ENCODE measurements around the gene CTNND2.

DNA sequence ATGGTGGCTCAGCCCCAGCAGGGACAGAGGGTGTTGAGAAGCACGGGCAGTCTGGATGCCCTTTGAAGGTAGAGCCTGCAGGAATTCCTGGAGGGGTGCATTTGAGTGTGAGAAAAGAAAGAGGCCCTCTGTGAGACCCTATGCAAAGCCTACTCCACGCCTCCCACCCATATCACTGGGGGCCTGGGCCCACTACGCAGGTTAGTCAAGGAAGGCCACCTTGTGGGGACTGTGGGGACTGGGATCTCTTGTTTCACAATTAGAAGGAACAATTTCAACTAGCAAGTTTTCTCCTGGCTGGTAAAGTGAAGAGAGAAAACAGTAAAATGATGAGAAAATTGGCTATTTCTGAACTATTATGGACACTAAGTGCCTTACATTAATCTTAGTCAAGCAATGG is 657.0 kb downstream of the CTNND2 start:
- TF ChIP-seq, protein P1, sequence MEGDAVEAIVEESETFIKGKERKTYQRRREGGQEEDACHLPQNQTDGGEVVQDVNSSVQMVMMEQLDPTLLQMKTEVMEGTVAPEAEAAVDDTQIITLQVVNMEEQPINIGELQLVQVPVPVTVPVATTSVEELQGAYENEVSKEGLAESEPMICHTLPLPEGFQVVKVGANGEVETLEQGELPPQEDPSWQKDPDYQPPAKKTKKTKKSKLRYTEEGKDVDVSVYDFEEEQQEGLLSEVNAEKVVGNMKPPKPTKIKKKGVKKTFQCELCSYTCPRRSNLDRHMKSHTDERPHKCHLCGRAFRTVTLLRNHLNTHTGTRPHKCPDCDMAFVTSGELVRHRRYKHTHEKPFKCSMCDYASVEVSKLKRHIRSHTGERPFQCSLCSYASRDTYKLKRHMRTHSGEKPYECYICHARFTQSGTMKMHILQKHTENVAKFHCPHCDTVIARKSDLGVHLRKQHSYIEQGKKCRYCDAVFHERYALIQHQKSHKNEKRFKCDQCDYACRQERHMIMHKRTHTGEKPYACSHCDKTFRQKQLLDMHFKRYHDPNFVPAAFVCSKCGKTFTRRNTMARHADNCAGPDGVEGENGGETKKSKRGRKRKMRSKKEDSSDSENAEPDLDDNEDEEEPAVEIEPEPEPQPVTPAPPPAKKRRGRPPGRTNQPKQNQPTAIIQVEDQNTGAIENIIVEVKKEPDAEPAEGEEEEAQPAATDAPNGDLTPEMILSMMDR (IDR thresholded peaks at IDR 0.05), result no peak
- TF ChIP-seq, protein P2, sequence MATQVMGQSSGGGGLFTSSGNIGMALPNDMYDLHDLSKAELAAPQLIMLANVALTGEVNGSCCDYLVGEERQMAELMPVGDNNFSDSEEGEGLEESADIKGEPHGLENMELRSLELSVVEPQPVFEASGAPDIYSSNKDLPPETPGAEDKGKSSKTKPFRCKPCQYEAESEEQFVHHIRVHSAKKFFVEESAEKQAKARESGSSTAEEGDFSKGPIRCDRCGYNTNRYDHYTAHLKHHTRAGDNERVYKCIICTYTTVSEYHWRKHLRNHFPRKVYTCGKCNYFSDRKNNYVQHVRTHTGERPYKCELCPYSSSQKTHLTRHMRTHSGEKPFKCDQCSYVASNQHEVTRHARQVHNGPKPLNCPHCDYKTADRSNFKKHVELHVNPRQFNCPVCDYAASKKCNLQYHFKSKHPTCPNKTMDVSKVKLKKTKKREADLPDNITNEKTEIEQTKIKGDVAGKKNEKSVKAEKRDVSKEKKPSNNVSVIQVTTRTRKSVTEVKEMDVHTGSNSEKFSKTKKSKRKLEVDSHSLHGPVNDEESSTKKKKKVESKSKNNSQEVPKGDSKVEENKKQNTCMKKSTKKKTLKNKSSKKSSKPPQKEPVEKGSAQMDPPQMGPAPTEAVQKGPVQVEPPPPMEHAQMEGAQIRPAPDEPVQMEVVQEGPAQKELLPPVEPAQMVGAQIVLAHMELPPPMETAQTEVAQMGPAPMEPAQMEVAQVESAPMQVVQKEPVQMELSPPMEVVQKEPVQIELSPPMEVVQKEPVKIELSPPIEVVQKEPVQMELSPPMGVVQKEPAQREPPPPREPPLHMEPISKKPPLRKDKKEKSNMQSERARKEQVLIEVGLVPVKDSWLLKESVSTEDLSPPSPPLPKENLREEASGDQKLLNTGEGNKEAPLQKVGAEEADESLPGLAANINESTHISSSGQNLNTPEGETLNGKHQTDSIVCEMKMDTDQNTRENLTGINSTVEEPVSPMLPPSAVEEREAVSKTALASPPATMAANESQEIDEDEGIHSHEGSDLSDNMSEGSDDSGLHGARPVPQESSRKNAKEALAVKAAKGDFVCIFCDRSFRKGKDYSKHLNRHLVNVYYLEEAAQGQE (IDR thresholded peaks at IDR 0.05; ENCODE audit: low read depth, low read length), result no peak
- TF ChIP-seq RFX5 (IDR thresholded peaks at IDR 0.05; ENCODE audit: low read length) (no peak), SIN3A (IDR thresholded peaks at IDR 0.05; ENCODE audit: borderline replicate concordance, low read depth, low read length) (no peak), FOSL2 (IDR thresholded peaks at IDR 0.05; ENCODE audit: borderline replicate concordance, low read depth) (no peak), RAD21 (IDR thresholded peaks at IDR 0.05; ENCODE audit: low read length) (no peak), RXRA (IDR thresholded peaks at IDR 0.05; ENCODE audit: borderline replicate concordance, low read depth) (no peak), JUND (IDR thresholded peaks at IDR 0.05) (no peak), FOXM1 (IDR thresholded peaks at IDR 0.05; ENCODE audit: low read depth) (no peak), RCOR1 (IDR thresholded peaks at IDR 0.05; ENCODE audit: low read length) (no peak), EP300 (IDR thresholded peaks at IDR 0.05; ENCODE audit: borderline replicate concordance in 1 of 2, low read depth in 1 of 2, low read length in 1 of 2) (no peak), TAF1 (IDR thresholded peaks at IDR 0.05; ENCODE audit: borderline replicate concordance, low read depth, low read length) (no peak), NRF1 (IDR thresholded peaks at IDR 0.05; ENCODE audit: low read depth, low read length) (no peak)
- TF ChIP-seq, protein P3, sequence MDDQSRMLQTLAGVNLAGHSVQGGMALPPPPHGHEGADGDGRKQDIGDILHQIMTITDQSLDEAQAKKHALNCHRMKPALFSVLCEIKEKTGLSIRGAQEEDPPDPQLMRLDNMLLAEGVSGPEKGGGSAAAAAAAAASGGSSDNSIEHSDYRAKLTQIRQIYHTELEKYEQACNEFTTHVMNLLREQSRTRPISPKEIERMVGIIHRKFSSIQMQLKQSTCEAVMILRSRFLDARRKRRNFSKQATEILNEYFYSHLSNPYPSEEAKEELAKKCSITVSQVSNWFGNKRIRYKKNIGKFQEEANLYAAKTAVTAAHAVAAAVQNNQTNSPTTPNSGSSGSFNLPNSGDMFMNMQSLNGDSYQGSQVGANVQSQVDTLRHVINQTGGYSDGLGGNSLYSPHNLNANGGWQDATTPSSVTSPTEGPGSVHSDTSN (IDR thresholded peaks at IDR 0.05), result no peak

Data from SK-N-SH (cell line).